Neutrophil (primary cell): Measurements from ENCODE around the gene REEP1.
A peak's percentile ranks its signal among the peaks of the same experiment; 100 is the strongest.

Experiments
- H3K27ac ChIP-seq: fragments of 200-600 bp; sonication (generic); 2 replicates; pipeline ENCODE4 v1.5.1; 2016; ENCODE audit warnings: mild to moderate bottlenecking, moderate library complexity
- H3K27me3 ChIP-seq: fragments of 200-600 bp; sonication (generic); 2 replicates; pipeline ENCODE4 v1.6.0; 2016; ENCODE audit warnings: mild to moderate bottlenecking
- H3K36me3 ChIP-seq: fragments of 200-600 bp; sonication (generic); 2 replicates; pipeline ENCODE4 v1.5.1; 2017
- H3K4me1 ChIP-seq, 2 experiments: fragments of 200-600 bp in 1 of 2; sonication (generic) in 1 of 2; 1 replicate in 1 of 2; 2 replicates in 1 of 2; pipeline versions ENCODE4 v1.5.1 to v1.6.1; 2013 to 2016; ENCODE audit warnings: low read depth in 1 of 2, low read length in 1 of 2, mild to moderate bottlenecking in 1 of 2, moderate library complexity in 1 of 2; ENCODE audit not compliant: control insufficient read depth in 1 of 2, insufficient read depth in 1 of 2
- H3K4me3 ChIP-seq, 2 experiments: fragments of 200-600 bp in 1 of 2; sonication (generic) in 1 of 2; 1 replicate in 1 of 2; 2 replicates in 1 of 2; pipeline ENCODE4 v1.5.1; 2013 to 2016; ENCODE audit warnings: low read depth in 1 of 2, low read length in 1 of 2, mild to moderate bottlenecking in 1 of 2, moderate library complexity in 1 of 2
- H3K9me3 ChIP-seq: fragments of 200-600 bp; sonication (generic); 2 replicates; pipeline ENCODE4 v1.5.1; 2016
- CTCF ChIP-seq: fragments of 200-600 bp; sonication (generic); IDR thresholded peaks from 2 replicates; pipeline ENCODE4 v1.5.1; 2016; ENCODE audit warnings: antibody characterized with exemption

REEP1 gene

GRCh38 chr2:86224645-86225355 lies 112.6 kb downstream of the REEP1 start:
- no peaks in the 10 kb centered on the region for H3K36me3 ChIP-seq
- no peaks in the 10 kb centered on the region for H3K27me3 ChIP-seq
- H3K4me1 ChIP-seq, result peaks cover 0 to 8% of the 10 kb centered on the region in 2 experiments
- H3K27ac ChIP-seq, result no peak overlapping the region
- no peak overlapping the region for H3K4me3 ChIP-seq
- no peak for TF ChIP-seq CTCF
- H3K9me3 ChIP-seq, result no peaks in the 10 kb centered on the region

GRCh38 chr2:86223927-86224560 lies 113.4 kb downstream of the REEP1 start:
- TF ChIP-seq CTCF, result no peak
- no peak overlapping the region for H3K27ac ChIP-seq
- H3K9me3 ChIP-seq, result no peaks in the 10 kb centered on the region
- H3K4me1 ChIP-seq, result peaks cover 0 to 4% of the 10 kb centered on the region in 2 experiments
- H3K36me3 ChIP-seq, result no peaks in the 10 kb centered on the region
- no peaks in the 10 kb centered on the region for H3K27me3 ChIP-seq
- no peak overlapping the region for H3K4me3 ChIP-seq

DNA sequence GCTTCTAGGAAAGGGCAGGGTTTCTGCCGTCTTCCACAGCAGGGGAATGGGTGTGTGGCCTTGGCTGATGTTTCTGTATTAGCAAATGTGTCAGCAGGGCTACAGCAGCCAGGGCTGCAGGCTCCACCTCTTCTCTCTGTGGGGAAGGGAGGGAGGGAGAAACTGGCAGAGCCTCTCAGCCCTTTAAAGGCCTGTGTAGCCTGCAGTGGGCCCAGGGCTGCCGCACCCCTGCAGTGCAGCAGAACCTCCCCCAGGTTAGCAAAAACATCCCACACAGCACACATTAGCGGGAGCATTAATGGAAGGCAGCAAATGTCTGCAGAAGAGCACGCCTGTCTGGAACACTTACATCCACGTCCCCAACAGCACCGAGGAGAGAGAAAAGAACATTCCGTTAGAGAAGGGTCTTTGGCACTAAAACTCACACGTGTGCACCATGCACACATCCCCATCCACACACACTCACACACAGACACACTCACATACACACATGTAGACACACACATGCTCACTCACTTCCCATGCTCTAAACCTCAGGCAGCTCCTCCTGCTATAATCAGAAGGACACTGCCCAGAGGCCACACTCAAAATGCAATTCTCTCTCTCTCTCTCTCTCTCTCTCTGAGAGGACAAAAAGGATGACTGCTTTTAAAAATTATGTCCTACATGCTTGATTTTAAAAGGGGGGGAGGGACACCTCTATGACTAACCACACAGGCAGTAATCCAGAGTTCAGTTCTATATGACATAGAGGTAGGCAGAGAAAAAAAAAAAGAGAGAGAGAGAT lies 114.1 kb downstream of the REEP1 start:
- TF ChIP-seq CTCF, result no peak

DNA sequence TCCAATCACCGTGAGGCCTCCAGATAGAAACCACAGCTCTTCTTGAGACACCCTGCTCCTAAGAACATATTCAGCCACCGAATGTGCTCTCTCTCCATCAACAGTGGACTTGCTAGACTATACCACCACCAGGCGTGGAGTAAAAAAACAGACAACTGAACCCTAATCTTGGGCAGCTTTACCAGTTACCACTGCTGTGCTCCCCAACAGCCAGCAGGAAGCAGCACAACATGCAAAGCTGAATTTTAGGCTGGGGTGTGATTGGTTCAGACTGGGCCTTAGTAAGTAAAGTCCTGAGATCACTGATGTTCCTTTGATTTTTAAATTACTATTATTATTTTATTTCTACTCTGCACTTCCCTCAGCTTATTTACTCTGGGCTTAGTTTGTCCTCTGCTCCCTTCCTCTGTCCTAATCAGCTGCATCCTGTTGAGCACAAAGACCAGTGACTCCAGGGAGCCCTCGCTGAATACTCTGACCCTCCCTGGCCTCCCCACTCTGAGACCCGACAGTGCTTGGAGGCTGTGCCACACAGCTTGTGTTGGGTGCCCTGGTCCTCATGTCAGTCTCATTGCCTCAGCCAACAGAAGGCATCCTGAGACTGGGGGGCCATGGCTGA lies 116.3 kb downstream of the REEP1 start:
- no peak overlapping the region for H3K4me3 ChIP-seq
- TF ChIP-seq CTCF, result peak; percentile 50
- H3K27me3 ChIP-seq, result no peaks in the 10 kb centered on the region
- no peaks in the 10 kb centered on the region for H3K9me3 ChIP-seq
- peaks cover 0 to 3% of the 10 kb centered on the region in 2 experiments for H3K4me1 ChIP-seq
- H3K27ac ChIP-seq, result no peak overlapping the region
- H3K36me3 ChIP-seq, result no peaks in the 10 kb centered on the region

More for the DNA sequence above, 114.1 kb downstream of the REEP1 start:
- Histone ChIP-seq H3K27ac (no peak overlapping the region), H3K4me3 (no peak overlapping the region), H3K4me1 (peaks cover 0 to 3% of the 10 kb centered on the region in 2 experiments), H3K27me3 (no peaks in the 10 kb centered on the region), H3K36me3 (no peaks in the 10 kb centered on the region), H3K9me3 (no peaks in the 10 kb centered on the region)

- Histone ChIP-seq H3K4me3 (no peak overlapping the region), H3K4me1 (no peaks in the 10 kb centered on the region), H3K27me3 (no peaks in the 10 kb centered on the region), H3K9me3 (no peaks in the 10 kb centered on the region), H3K36me3 (no peaks in the 10 kb centered on the region), H3K27ac (no peak overlapping the region)
- TF ChIP-seq CTCF, result no peak
Observed at GRCh38 chr2:86219896-86220295, 117.5 kb downstream of the REEP1 start.
